Caco-2 (cell line): Measurements from ENCODE around the gene DGCR2. TPM values are rescaled to one million over a fixed set of nuclear protein-coding genes. Genes with fewer than 3 reads are reported as not detected.

Experiments used
- BruUV-seq: library from RNA; stranded (reverse); fragments of 400-500 nt; replicated peaks from 2 replicates; lab custom pipeline; 2021; lab: Mats Ljungman, UMichigan
- CTCF ChIA-PET: fragments of 300-600 bp; sonication (Branson Sonifier 250); formaldehyde crosslinking; loops from one replicate; lab custom pipeline; 2022; ENCODE audit warnings: antibody characterized with exemption; lab: Charles Lee
- POLR2A ChIA-PET: fragments of 300-600 bp; sonication (Branson Sonifier 250); formaldehyde crosslinking; loops from one replicate; lab custom pipeline; 2022; ENCODE audit warnings: antibody characterized with exemption; lab: Charles Lee
- DNase-seq, 2 experiments: peaks; one replicate each; pipeline versions ENCODE4 v3.0.0 to v3.0.0-alpha.2; 2020 to 2022
- H3K27me3 ChIP-seq: replicated peaks from 2 replicates; pipeline ENCODE4 v1.6.0; 2011; ENCODE audit warnings: low read length; ENCODE audit not compliant: control insufficient read depth, insufficient read depth
- H3K36me3 ChIP-seq: 2 replicates; pipeline ENCODE4 v1.5.1; 2011; ENCODE audit warnings: low read length; ENCODE audit not compliant: control insufficient read depth, insufficient read depth
- H3K4me1 ChIP-seq: fragments of 250-450 bp; sonication (Bioruptor Pico); 2 replicates; pipeline ENCODE4 v1.5.1; 2020; ENCODE audit warnings: mild to moderate bottlenecking
- H3K4me3 ChIP-seq: 2 replicates; pipeline ENCODE4 v1.5.1; 2011; ENCODE audit warnings: low read depth, mild to moderate bottlenecking, control low read depth, low read length
- H3K9me3 ChIP-seq: fragments of 250-450 bp; sonication (Bioruptor Pico); 2 replicates; pipeline ENCODE4 v1.5.1; 2020; ENCODE audit warnings: mild to moderate bottlenecking, moderate library complexity
- H3K27ac Mint-ChIP-seq: one replicate; pipeline ENCODE4 v1.8.0; 2022; ENCODE audit warnings: mixed read lengths; ENCODE audit not compliant: unreplicated experiment
- H3K27me3 Mint-ChIP-seq: one replicate; pipeline ENCODE4 v1.8.0; 2022; ENCODE audit warnings: mixed read lengths; ENCODE audit not compliant: insufficient read depth, unreplicated experiment
- H3K36me3 Mint-ChIP-seq: one replicate; pipeline ENCODE4 v1.8.0; 2022; ENCODE audit warnings: mild to moderate bottlenecking, mixed read lengths; ENCODE audit not compliant: insufficient read depth, unreplicated experiment
- H3K4me1 Mint-ChIP-seq: one replicate; pipeline ENCODE4 v1.8.0; 2022; ENCODE audit warnings: low read depth, mixed read lengths; ENCODE audit not compliant: unreplicated experiment
- H3K4me3 Mint-ChIP-seq: one replicate; pipeline ENCODE4 v1.8.0; 2022; ENCODE audit warnings: mild to moderate bottlenecking, moderate library complexity, mixed read lengths; ENCODE audit not compliant: unreplicated experiment
- H3K9me3 Mint-ChIP-seq: one replicate; pipeline ENCODE4 v1.8.0; 2022; ENCODE audit warnings: mixed read lengths; ENCODE audit not compliant: unreplicated experiment
- CTCF ChIP-seq, 2 experiments: fragments of 200-600 bp in 1 of 2; IDR thresholded peaks; 1 replicate in 1 of 2; 2 replicates in 1 of 2; pipeline versions ENCODE4 v1.5.1 to v1.8.0; 2011 to 2022; ENCODE audit warnings: antibody characterized with exemption in 1 of 2, control low read depth in 1 of 2, inconsistent platforms in 1 of 2, low read depth in 1 of 2, low read length in 1 of 2, mild to moderate bottlenecking in 1 of 2, moderate library complexity in 1 of 2; ENCODE audit not compliant: insufficient read depth in 1 of 2, severe bottlenecking in 1 of 2, unreplicated experiment in 1 of 2
- intact Hi-C: fragments of 100-400 bp; cut with micrococcal nuclease; formaldehyde crosslinking; loops from one replicate; pipeline ENCODE4 v1.10.0; 2022; ENCODE audit not compliant: unreplicated experiment
- total RNA-seq: library from RNA; stranded (reverse); gene quantifications from 2 replicates; pipeline ENCODE4 v1.2.3, GENCODE V29; 2022

Gene DGCR2
- total RNA-seq, 1 experiment from 2014 or later = 67.9 TPM

GRCh38 chr22:19114984-19115552, 7.1 kb downstream of the DGCR2 start:
- peaks cover 3% of the 10 kb centered on the region for H3K4me1 ChIP-seq
- POLR2A ChIA-PET = no interaction called here
- no peak for DNase-seq
- no peak overlapping the region for H3K4me3 ChIP-seq
- Mint-ChIP-seq H3K4me1 (no peaks in the 10 kb centered on the region), H3K4me3 (no peak overlapping the region), H3K9me3 (no peaks in the 10 kb centered on the region), H3K27ac (no peak overlapping the region), H3K27me3 (no peaks in the 10 kb centered on the region), H3K36me3 (no peaks in the 10 kb centered on the region)
- H3K27me3 ChIP-seq = no peaks in the 10 kb centered on the region
- H3K36me3 ChIP-seq = peaks cover 3% of the 10 kb centered on the region
- TF ChIP-seq CTCF (IDR thresholded peaks at IDR 0.05; ENCODE audit: insufficient read depth in 1 of 2, low read depth in 1 of 2, low read length in 1 of 2, severe bottlenecking in 1 of 2, unreplicated experiment in 1 of 2) = no peak
- no TSS peak for BruUV-seq
- CTCF ChIA-PET = no interaction called here
- intact Hi-C loops = no loop called here
- H3K9me3 ChIP-seq = no peaks in the 10 kb centered on the region

GRCh38 chr22:19113429-19113828, 8.8 kb downstream of the DGCR2 start:
- Histone ChIP-seq H3K36me3 (peaks cover 2% of the 10 kb centered on the region; the same call in 1 of the 2 replicates), H3K4me1 (peaks cover 9% of the 10 kb centered on the region; the same call in 1 of the 2 replicates), H3K4me3 (no peak overlapping the region), H3K9me3 (no peaks in the 10 kb centered on the region), H3K27me3 (no peaks in the 10 kb centered on the region)
- no peak for DNase-seq
- no peak overlapping the region for H3K27ac Mint-ChIP-seq
- no peaks in the 10 kb centered on the region for H3K4me1 Mint-ChIP-seq
- H3K27me3 Mint-ChIP-seq = no peaks in the 10 kb centered on the region
- H3K9me3 Mint-ChIP-seq = no peaks in the 10 kb centered on the region
- no peak overlapping the region for H3K4me3 Mint-ChIP-seq
- no peaks in the 10 kb centered on the region for H3K36me3 Mint-ChIP-seq
- CTCF ChIA-PET = no interaction called here
- no TSS peak for BruUV-seq
- POLR2A ChIA-PET = no interaction called here
- intact Hi-C loops = no loop called here
- TF ChIP-seq CTCF (IDR thresholded peaks at IDR 0.05; ENCODE audit: insufficient read depth in 1 of 2, low read depth in 1 of 2, low read length in 1 of 2, severe bottlenecking in 1 of 2, unreplicated experiment in 1 of 2) = no peak

- TF ChIP-seq CTCF (IDR thresholded peaks at IDR 0.05; ENCODE audit: insufficient read depth in 1 of 2, low read depth in 1 of 2, low read length in 1 of 2, severe bottlenecking in 1 of 2, unreplicated experiment in 1 of 2) = no peak
- Histone ChIP-seq H3K9me3 (no peaks in the 10 kb centered on the region), H3K27me3 (no peaks in the 10 kb centered on the region), H3K36me3 (no peaks in the 10 kb centered on the region; the same call in 1 of the 2 replicates), H3K4me3 (no peak overlapping the region), H3K4me1 (peaks cover 9% of the 10 kb centered on the region; the same call in 1 of the 2 replicates)
- CTCF ChIA-PET = interaction anchor here (0.6 kb wide), 1 partner anchor 55 kb away, joined by 3 read pairs; no protein-coding TSS in a partner anchor
- no peaks in the 10 kb centered on the region for H3K27me3 Mint-ChIP-seq
- no peak for DNase-seq
- no peak overlapping the region for H3K4me3 Mint-ChIP-seq
- H3K9me3 Mint-ChIP-seq = no peaks in the 10 kb centered on the region
- POLR2A ChIA-PET = no interaction called here
- H3K4me1 Mint-ChIP-seq = peaks cover 5% of the 10 kb centered on the region
- H3K27ac Mint-ChIP-seq = no peak overlapping the region
- BruUV-seq = no TSS peak
- no peaks in the 10 kb centered on the region for H3K36me3 Mint-ChIP-seq
- intact Hi-C loops = no loop called here
These were observed 10.6 kb downstream of the DGCR2 start for GRCh38 chr22:19111584-19111983.
